ENCODE data around the gene ZNF384.

ZNF384 gene

GRCh38 chr12:6627616-6628015 is 61.6 kb downstream of the ZNF384 start:
- peak overlapping the region; percentile 64 for H3K4me3 Mint-ChIP-seq
- peaks cover 33% of the 10 kb centered on the region for H3K36me3 Mint-ChIP-seq
- H3K4me1 Mint-ChIP-seq = peaks cover 57% of the 10 kb centered on the region
- H3K9me3 Mint-ChIP-seq = no peaks in the 10 kb centered on the region
- no peaks in the 10 kb centered on the region for H3K27me3 Mint-ChIP-seq
- H3K27ac Mint-ChIP-seq = peak overlapping the region; percentile 85
- ATAC-seq = peak; percentile 37

- Mint-ChIP-seq H3K27ac (peak overlapping the region; percentile 85), H3K4me1 (peaks cover 49% of the 10 kb centered on the region), H3K36me3 (peaks cover 33% of the 10 kb centered on the region)
Measured at GRCh38 chr12:6626654-6627283, 62.4 kb downstream of the ZNF384 start.

GRCh38 chr12:6620885-6621274 is 68.3 kb downstream of the ZNF384 start:
- Mint-ChIP-seq H3K9me3 (no peaks in the 10 kb centered on the region), H3K27ac (peak overlapping the region; percentile 51), H3K27me3 (no peaks in the 10 kb centered on the region), H3K4me3 (peak overlapping the region; percentile 44), H3K36me3 (peaks cover 34% of the 10 kb centered on the region), H3K4me1 (peaks cover 44% of the 10 kb centered on the region)
- no peak for ATAC-seq

More at GRCh38 chr12:6626654-6627283, 62.4 kb downstream of the ZNF384 start:
- Mint-ChIP-seq H3K27me3 (no peaks in the 10 kb centered on the region), H3K4me3 (no peak overlapping the region), H3K9me3 (no peaks in the 10 kb centered on the region)
- ATAC-seq = peak; percentile 71

GRCh38 chr12:6620137-6620884 is 68.9 kb downstream of the ZNF384 start:
- peaks cover 34% of the 10 kb centered on the region for H3K36me3 Mint-ChIP-seq
- peak; percentile 55 for ATAC-seq
- H3K27me3 Mint-ChIP-seq = no peaks in the 10 kb centered on the region
- H3K27ac Mint-ChIP-seq = peak overlapping the region; percentile 51
- H3K4me1 Mint-ChIP-seq = peaks cover 44% of the 10 kb centered on the region
- no peaks in the 10 kb centered on the region for H3K9me3 Mint-ChIP-seq
- H3K4me3 Mint-ChIP-seq = peak overlapping the region; percentile 44

GRCh38 chr12:6618483-6619225 is 70.5 kb downstream of the ZNF384 start:
- Mint-ChIP-seq H3K9me3 (no peaks in the 10 kb centered on the region), H3K27me3 (no peaks in the 10 kb centered on the region), H3K4me1 (peaks cover 48% of the 10 kb centered on the region), H3K36me3 (peaks cover 25% of the 10 kb centered on the region), H3K4me3 (no peak overlapping the region), H3K27ac (peak overlapping the region; percentile 35)
- ATAC-seq = no peak
